ENCODE results near the gene IKZF2.

Gene IKZF2

GRCh38 chr2:212991120-212991519, 160.3 kb downstream of the IKZF2 start:
- Histone ChIP-seq H3K36me3 (ENCODE audit: insufficient read depth, low read length) (no peaks in the 10 kb centered on the region), H3K9me3 (ENCODE audit: low read depth, low read length) (no peaks in the 10 kb centered on the region), H3K9ac (ENCODE audit: insufficient read length) (no peak overlapping the region), H3K4me3 (no peak overlapping the region), H3K27ac (no peak overlapping the region)
- TF ChIP-seq FOXP2 (optimal IDR thresholded peaks at IDR 0.05; ENCODE audit: control extremely low read depth, extremely low read length, insufficient read depth) (no peak), EZH2 (IDR thresholded peaks at IDR 0.05) (no peak), POLR2AphosphoS5 (IDR thresholded peaks at IDR 0.05; ENCODE audit: borderline replicate concordance, low read depth, low read length) (no peak)
- DNase-seq (ENCODE audit: low read depth, low spot score): no peak

- Histone ChIP-seq H3K36me3 (ENCODE audit: insufficient read depth, low read length) (no peaks in the 10 kb centered on the region), H3K4me3 (no peak overlapping the region), H3K9ac (ENCODE audit: insufficient read length) (no peak overlapping the region), H3K9me3 (ENCODE audit: low read depth, low read length) (no peaks in the 10 kb centered on the region), H3K27ac (no peak overlapping the region)
- DNase-seq (ENCODE audit: low read depth, low spot score): no peak
- TF ChIP-seq EZH2 (IDR thresholded peaks at IDR 0.05): no peak
Measured at GRCh38 chr2:212990697-212991096, 160.7 kb downstream of the IKZF2 start.

- Histone ChIP-seq H3K36me3 (ENCODE audit: insufficient read depth, low read length) (no peaks in the 10 kb centered on the region), H3K4me3 (no peak overlapping the region), H3K9ac (ENCODE audit: insufficient read length) (no peak overlapping the region), H3K9me3 (ENCODE audit: low read depth, low read length) (no peaks in the 10 kb centered on the region), H3K27ac (no peak overlapping the region)
- DNase-seq (ENCODE audit: low read depth, low spot score): no peak
- TF ChIP-seq POLR2AphosphoS5 (IDR thresholded peaks at IDR 0.05; ENCODE audit: borderline replicate concordance, low read depth, low read length): no peak
- TF ChIP-seq EZH2 (IDR thresholded peaks at IDR 0.05): no peak
- TF ChIP-seq FOXP2 (optimal IDR thresholded peaks at IDR 0.05; ENCODE audit: control extremely low read depth, extremely low read length, insufficient read depth): no peak
Measured at GRCh38 chr2:212987492-212987891, 163.9 kb downstream of the IKZF2 start.

- no peak overlapping the region for H3K27ac ChIP-seq
- no peak for TF ChIP-seq EZH2 (IDR thresholded peaks at IDR 0.05)
- no peak for TF ChIP-seq POLR2AphosphoS5 (IDR thresholded peaks at IDR 0.05; ENCODE audit: borderline replicate concordance, low read depth, low read length)
- no peak for TF ChIP-seq FOXP2 (optimal IDR thresholded peaks at IDR 0.05; ENCODE audit: control extremely low read depth, extremely low read length, insufficient read depth)
- H3K4me3 ChIP-seq: no peak overlapping the region
- DNase-seq (ENCODE audit: low read depth, low spot score): no peak
- H3K9ac ChIP-seq (ENCODE audit: insufficient read length): no peak overlapping the region
- no peaks in the 10 kb centered on the region for H3K9me3 ChIP-seq (ENCODE audit: low read depth, low read length)
- no peaks in the 10 kb centered on the region; the same call in 1 of the 2 replicates for H3K36me3 ChIP-seq (ENCODE audit: insufficient read depth, low read length)
Measured at GRCh38 chr2:212984129-212984528, 167.3 kb downstream of the IKZF2 start.

- no peak overlapping the region for H3K4me3 ChIP-seq
- no peaks in the 10 kb centered on the region for H3K9me3 ChIP-seq (ENCODE audit: low read depth, low read length)
- TF ChIP-seq EZH2 (IDR thresholded peaks at IDR 0.05) (no peak), POLR2AphosphoS5 (IDR thresholded peaks at IDR 0.05; ENCODE audit: borderline replicate concordance, low read depth, low read length) (no peak), FOXP2 (optimal IDR thresholded peaks at IDR 0.05; ENCODE audit: control extremely low read depth, extremely low read length, insufficient read depth) (no peak)
- no peak overlapping the region for H3K27ac ChIP-seq
- no peak overlapping the region for H3K9ac ChIP-seq (ENCODE audit: insufficient read length)
- no peaks in the 10 kb centered on the region; the same call in 1 of the 2 replicates for H3K36me3 ChIP-seq (ENCODE audit: insufficient read depth, low read length)
- DNase-seq (ENCODE audit: low read depth, low spot score): no peak
Measured at GRCh38 chr2:212979799-212980198, 171.6 kb downstream of the IKZF2 start.

GRCh38 chr2:212979046-212979612, 172.3 kb downstream of the IKZF2 start:
- H3K9ac ChIP-seq (ENCODE audit: insufficient read length): no peak overlapping the region
- H3K36me3 ChIP-seq (ENCODE audit: insufficient read depth, low read length): no peaks in the 10 kb centered on the region; the same call in 1 of the 2 replicates
- no peak overlapping the region for H3K4me3 ChIP-seq
- DNase-seq (ENCODE audit: low read depth, low spot score): no peak
- no peaks in the 10 kb centered on the region for H3K9me3 ChIP-seq (ENCODE audit: low read depth, low read length)
- H3K27ac ChIP-seq: no peak overlapping the region
- no peak for TF ChIP-seq POLR2AphosphoS5 (IDR thresholded peaks at IDR 0.05; ENCODE audit: borderline replicate concordance, low read depth, low read length)
- no peak for TF ChIP-seq FOXP2 (optimal IDR thresholded peaks at IDR 0.05; ENCODE audit: control extremely low read depth, extremely low read length, insufficient read depth)
- no peak for TF ChIP-seq EZH2 (IDR thresholded peaks at IDR 0.05)

- DNase-seq (ENCODE audit: low read depth, low spot score): no peak
- no peak overlapping the region for H3K9ac ChIP-seq (ENCODE audit: insufficient read length)
- no peak overlapping the region for H3K27ac ChIP-seq
- no peak overlapping the region for H3K4me3 ChIP-seq
- H3K36me3 ChIP-seq (ENCODE audit: insufficient read depth, low read length): no peaks in the 10 kb centered on the region; the same call in 1 of the 2 replicates
- H3K9me3 ChIP-seq (ENCODE audit: low read depth, low read length): no peaks in the 10 kb centered on the region
- TF ChIP-seq EZH2 (IDR thresholded peaks at IDR 0.05) (no peak), POLR2AphosphoS5 (IDR thresholded peaks at IDR 0.05; ENCODE audit: borderline replicate concordance, low read depth, low read length) (no peak), FOXP2 (optimal IDR thresholded peaks at IDR 0.05; ENCODE audit: control extremely low read depth, extremely low read length, insufficient read depth) (no peak)
Measured at GRCh38 chr2:212977152-212977551, 174.3 kb downstream of the IKZF2 start.

- Histone ChIP-seq H3K4me3 (no peak overlapping the region), H3K9me3 (ENCODE audit: low read depth, low read length) (no peaks in the 10 kb centered on the region), H3K27ac (no peak overlapping the region), H3K36me3 (ENCODE audit: insufficient read depth, low read length) (no peaks in the 10 kb centered on the region; the same call in 1 of the 2 replicates), H3K9ac (ENCODE audit: insufficient read length) (no peak overlapping the region)
- DNase-seq (ENCODE audit: low read depth, low spot score): no peak
- TF ChIP-seq FOXP2 (optimal IDR thresholded peaks at IDR 0.05; ENCODE audit: control extremely low read depth, extremely low read length, insufficient read depth) (no peak), POLR2AphosphoS5 (IDR thresholded peaks at IDR 0.05; ENCODE audit: borderline replicate concordance, low read depth, low read length) (no peak), EZH2 (IDR thresholded peaks at IDR 0.05) (no peak)
Measured at GRCh38 chr2:212975333-212975732, 176.1 kb downstream of the IKZF2 start.

- DNase-seq (ENCODE audit: low read depth, low spot score): no peak
- TF ChIP-seq EZH2 (IDR thresholded peaks at IDR 0.05) (no peak), FOXP2 (optimal IDR thresholded peaks at IDR 0.05; ENCODE audit: control extremely low read depth, extremely low read length, insufficient read depth) (no peak)
- Histone ChIP-seq H3K9ac (ENCODE audit: insufficient read length) (no peak overlapping the region), H3K4me3 (no peak overlapping the region), H3K27ac (no peak overlapping the region), H3K36me3 (ENCODE audit: insufficient read depth, low read length) (no peaks in the 10 kb centered on the region), H3K9me3 (ENCODE audit: low read depth, low read length) (no peaks in the 10 kb centered on the region)
Measured at GRCh38 chr2:212974692-212975091, 176.7 kb downstream of the IKZF2 start.
